Breast epithelium (tissue), 4 donors: ENCODE results near the gene AMZ1. TPM values are rescaled to one million over a fixed set of nuclear protein-coding genes. Genes with fewer than 3 reads are reported as not detected.
"Not testable (repeated sequence)": the region's sequence is repeated elsewhere in the genome, so short reads cannot be mapped to it uniquely, and the experiment has no call there.

ENCODE experiments used
- DNase-seq, 2 donors: peaks; one replicate each; pipeline ENCODE4 v3.0.0-alpha.2; 2019; ENCODE audit warnings: low spot score in 2 of 2
- H3K27ac ChIP-seq, 2 donors: fragments of 200-600 bp; sonication (generic) in 1 of 2; one replicate each; pipeline ENCODE4 v1.5.1; 2016 to 2019; ENCODE audit warnings: mild to moderate bottlenecking in 1 of 2
- H3K27me3 ChIP-seq, 2 donors: fragments of 200-600 bp; sonication (generic) in 1 of 2; one replicate each; pipeline versions ENCODE4 v1.5.1 to v1.6.0; 2017 to 2019; ENCODE audit warnings: control low read depth in 1 of 2, mild to moderate bottlenecking in 1 of 2
- H3K36me3 ChIP-seq: fragments of 200-600 bp; one replicate; pipeline ENCODE4 v1.5.1; 2019
- H3K4me1 ChIP-seq, 2 donors: fragments of 200-600 bp; sonication (generic); one replicate each; pipeline ENCODE4 v1.5.1; 2016 to 2019; ENCODE audit warnings: control low read depth in 1 of 2
- H3K4me3 ChIP-seq, 3 donors: fragments of 200-600 bp; sonication (generic); 1 replicate in 2 of 3; 2 replicates in 1 of 3; pipeline ENCODE4 v1.5.1; 2016 to 2019; ENCODE audit warnings: mild to moderate bottlenecking in 3 of 3, moderate library complexity in 2 of 3
- H3K9me3 ChIP-seq, 2 donors: fragments of 200-600 bp; sonication (generic) in 1 of 2; one replicate each; pipeline ENCODE4 v1.5.1; 2016 to 2019; ENCODE audit warnings: control low read depth in 1 of 2
- POLR2A ChIP-seq: fragments of 450-650 bp; IDR thresholded peaks from one replicate; pipeline ENCODE4 v1.6.1; 2016; ENCODE audit warnings: antibody characterized with exemption, mild to moderate bottlenecking, moderate library complexity
- POLR2AphosphoS5 ChIP-seq, 3 donors: sonication (generic); formaldehyde crosslinking; IDR thresholded peaks; one replicate each; pipeline ENCODE4 v1.6.1; 2017; ENCODE audit warnings: antibody characterized with exemption in 3 of 3
- intact Hi-C: fragments of 100-400 bp; cut with DNase I; formaldehyde crosslinking; loops from one replicate; pipeline ENCODE4 v1.15.1; 2023; ENCODE audit warnings: low total_unique reads
- total RNA-seq, 3 donors: library from RNA; depleted of rRNA; stranded (reverse); fragments of >200 nt; gene quantifications; one replicate each; pipeline ENCODE4 v1.1.0, GENCODE V29; 2016
- TF ChIP-seq, protein P1 (sequence below), 3 donors: fragments of 450-650 bp; IDR thresholded peaks; one replicate each; pipeline ENCODE4 v1.5.1; 2016 to 2017; ENCODE audit warnings: antibody characterized with exemption in 3 of 3, mild to moderate bottlenecking in 3 of 3, moderate library complexity in 3 of 3

Gene AMZ1
- total RNA-seq, 3 donors from 2014 or later: 0.16 to 0.88 (median 0.33) TPM

DNA sequence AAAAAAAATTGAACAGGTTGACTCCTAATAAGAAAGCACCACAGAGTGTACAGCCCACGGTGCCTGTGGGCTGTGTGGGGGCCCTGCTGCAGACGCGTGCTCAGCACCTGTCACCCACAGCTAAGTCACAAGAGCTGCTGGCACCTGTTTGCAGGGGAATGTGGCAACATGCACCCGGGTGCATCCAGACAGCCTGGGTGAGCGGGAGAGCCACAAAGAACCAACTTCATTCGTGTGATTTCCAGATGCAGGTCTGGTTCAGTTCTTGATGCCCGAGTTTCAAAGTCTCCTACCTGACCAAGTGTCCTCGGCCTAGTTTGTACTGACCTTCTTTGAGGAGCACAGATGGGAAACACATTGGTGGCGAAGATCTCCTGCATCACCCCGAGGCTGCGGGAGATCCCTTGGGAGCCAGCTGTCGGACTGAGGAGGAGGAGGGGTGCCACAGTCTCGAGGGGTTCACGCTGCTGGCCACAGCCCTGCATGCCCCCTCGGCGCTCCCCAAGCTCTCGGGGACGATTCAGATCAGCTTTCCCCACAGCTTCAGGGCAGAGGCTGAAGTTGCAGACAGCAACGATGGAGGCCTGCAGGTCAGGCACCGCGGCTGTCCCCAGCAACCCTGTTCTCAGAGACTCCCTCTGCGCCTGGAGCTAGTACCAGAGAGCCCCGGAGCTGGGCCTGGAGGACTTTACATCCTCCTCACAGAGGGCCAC lies 35.3 kb downstream of the AMZ1 start:
- Histone ChIP-seq H3K4me1 (no peaks in the 10 kb centered on the region), H3K9me3 (no peaks in the 10 kb centered on the region), H3K27ac (no peak overlapping the region), H3K27me3 (no peaks in the 10 kb centered on the region), H3K4me3 (no peak overlapping the region), H3K36me3 (no peaks in the 10 kb centered on the region)
- TF ChIP-seq, protein P1, sequence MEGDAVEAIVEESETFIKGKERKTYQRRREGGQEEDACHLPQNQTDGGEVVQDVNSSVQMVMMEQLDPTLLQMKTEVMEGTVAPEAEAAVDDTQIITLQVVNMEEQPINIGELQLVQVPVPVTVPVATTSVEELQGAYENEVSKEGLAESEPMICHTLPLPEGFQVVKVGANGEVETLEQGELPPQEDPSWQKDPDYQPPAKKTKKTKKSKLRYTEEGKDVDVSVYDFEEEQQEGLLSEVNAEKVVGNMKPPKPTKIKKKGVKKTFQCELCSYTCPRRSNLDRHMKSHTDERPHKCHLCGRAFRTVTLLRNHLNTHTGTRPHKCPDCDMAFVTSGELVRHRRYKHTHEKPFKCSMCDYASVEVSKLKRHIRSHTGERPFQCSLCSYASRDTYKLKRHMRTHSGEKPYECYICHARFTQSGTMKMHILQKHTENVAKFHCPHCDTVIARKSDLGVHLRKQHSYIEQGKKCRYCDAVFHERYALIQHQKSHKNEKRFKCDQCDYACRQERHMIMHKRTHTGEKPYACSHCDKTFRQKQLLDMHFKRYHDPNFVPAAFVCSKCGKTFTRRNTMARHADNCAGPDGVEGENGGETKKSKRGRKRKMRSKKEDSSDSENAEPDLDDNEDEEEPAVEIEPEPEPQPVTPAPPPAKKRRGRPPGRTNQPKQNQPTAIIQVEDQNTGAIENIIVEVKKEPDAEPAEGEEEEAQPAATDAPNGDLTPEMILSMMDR (IDR thresholded peaks at IDR 0.05): no peak
- TF ChIP-seq POLR2A (no peak), POLR2AphosphoS5 (IDR thresholded peaks at IDR 0.05) (no peak)
- DNase-seq: no peak
- intact Hi-C loops: no loop called here

DNA sequence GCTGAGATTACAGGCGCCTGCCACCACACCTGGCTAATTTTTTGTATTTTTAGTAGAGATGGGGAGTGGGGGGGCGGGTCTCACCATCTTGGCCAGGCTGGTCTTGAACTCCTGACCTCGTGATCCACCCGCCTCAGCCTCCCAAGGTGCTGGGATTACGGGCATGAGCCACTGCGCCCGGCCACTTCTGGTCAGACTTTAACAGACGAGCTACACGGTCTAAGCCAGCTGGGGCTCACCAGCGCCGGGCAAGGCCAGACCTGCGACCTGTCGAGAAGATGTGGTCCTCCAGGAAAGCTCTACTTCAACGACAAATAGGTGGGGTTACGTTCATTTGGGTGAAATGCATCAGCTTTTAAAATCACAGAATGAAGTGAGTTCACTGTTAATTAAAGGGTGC lies 36.0 kb downstream of the AMZ1 start:
- H3K27me3 ChIP-seq, H3K4me1 ChIP-seq, H3K4me3 ChIP-seq, intact Hi-C loops, H3K36me3 ChIP-seq, H3K9me3 ChIP-seq, H3K27ac ChIP-seq: not testable (repeated sequence)
- DNase-seq: peak in 1 of 2 donors; percentile 40

DNA sequence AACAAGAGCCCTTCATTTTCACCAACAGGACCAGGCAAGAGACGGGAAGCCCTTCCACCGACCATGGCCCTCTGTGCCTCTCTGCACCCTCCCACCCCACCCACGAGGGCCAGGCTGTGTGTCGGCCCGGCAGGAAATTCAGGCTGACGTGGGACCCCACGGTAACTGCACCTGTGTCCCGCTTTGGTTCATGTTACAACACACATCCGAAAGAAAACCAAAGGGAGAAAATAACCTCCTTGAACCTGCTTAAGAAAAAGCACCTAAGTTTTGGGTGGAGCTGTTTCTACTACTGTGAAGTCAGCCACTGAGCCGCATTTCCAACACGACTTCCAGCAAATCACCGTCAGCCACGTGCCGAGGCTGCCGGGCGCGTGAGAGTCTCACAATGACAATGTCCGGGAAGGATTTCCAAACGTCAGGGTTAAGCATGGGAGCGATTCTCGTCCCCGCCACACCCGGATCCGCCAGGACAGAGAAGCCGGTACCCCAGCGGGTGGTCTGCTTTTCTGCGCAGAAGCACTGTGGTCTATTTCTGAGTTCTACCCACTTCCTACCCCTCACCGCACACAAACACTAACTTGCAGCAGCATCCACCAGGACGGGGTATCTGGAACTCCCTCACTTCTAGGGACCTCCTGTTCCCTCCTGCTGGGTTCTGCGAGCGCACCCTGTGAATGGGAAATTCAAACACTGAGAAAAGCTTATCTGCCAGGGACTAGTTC lies 36.6 kb downstream of the AMZ1 start:
- no peaks in the 10 kb centered on the region for H3K27me3 ChIP-seq
- no peaks in the 10 kb centered on the region for H3K9me3 ChIP-seq
- no peak overlapping the region for H3K27ac ChIP-seq
- no peaks in the 10 kb centered on the region for H3K36me3 ChIP-seq
- no peaks in the 10 kb centered on the region for H3K4me1 ChIP-seq
- H3K4me3 ChIP-seq: no peak overlapping the region
- TF ChIP-seq POLR2AphosphoS5 (IDR thresholded peaks at IDR 0.05): no peak
- TF ChIP-seq POLR2A: no peak
- TF ChIP-seq, protein P1 (IDR thresholded peaks at IDR 0.05): no peak
- intact Hi-C loops: no loop called here
- DNase-seq: peak in 1 of 2 donors; percentile 37

DNA sequence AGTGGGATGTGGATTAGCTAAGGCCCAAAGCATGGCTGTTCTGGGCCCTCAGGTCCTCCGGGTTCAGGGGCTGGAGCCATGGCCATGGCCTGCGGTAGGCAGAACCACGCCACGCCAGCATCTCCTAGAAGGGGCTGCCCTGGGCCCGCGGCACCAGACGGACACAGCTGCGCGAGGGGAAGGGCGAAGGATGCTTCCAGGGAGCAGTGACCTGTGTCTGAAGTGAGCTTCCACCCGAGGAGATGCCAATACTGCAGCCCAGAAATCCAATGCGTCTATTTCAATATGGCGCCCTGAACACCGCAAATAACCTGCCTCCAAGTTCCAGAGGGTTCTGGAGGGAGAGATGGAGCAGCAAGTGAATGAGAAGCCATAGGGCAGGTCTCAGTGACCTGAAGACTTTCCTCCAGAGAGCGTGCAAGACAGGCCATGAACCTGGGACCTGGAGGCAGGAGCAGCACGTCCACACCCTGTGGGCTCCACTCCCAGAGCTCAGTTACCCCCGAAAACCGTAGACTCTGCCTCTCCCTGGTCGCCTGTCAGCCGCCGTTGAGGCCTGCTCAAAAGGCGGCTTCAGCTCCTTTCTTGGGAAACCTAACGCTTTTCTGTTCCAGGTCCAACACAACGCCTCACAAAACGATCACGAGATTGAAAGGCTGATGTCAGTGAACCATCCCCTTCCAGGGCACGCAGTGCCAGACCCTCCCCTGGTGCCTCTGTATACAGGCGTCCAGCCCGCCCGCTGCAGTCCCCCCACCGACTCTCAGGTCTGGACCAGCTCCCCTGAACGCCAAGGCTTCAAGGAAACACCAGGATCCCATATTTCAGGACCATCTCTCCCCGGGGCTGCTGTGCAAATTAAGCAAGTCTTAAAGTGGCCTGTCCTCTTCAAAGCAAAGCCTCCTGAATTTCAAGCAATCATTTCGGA lies 37.4 kb downstream of the AMZ1 start:
- no peak for TF ChIP-seq POLR2A
- Histone ChIP-seq H3K4me1 (no peaks in the 10 kb centered on the region), H3K36me3 (no peaks in the 10 kb centered on the region), H3K27ac (no peak overlapping the region), H3K27me3 (no peaks in the 10 kb centered on the region), H3K4me3 (no peak overlapping the region), H3K9me3 (no peaks in the 10 kb centered on the region)
- DNase-seq: peak in 1 of 2 donors; percentile 39
- intact Hi-C loops: no loop called here

DNA sequence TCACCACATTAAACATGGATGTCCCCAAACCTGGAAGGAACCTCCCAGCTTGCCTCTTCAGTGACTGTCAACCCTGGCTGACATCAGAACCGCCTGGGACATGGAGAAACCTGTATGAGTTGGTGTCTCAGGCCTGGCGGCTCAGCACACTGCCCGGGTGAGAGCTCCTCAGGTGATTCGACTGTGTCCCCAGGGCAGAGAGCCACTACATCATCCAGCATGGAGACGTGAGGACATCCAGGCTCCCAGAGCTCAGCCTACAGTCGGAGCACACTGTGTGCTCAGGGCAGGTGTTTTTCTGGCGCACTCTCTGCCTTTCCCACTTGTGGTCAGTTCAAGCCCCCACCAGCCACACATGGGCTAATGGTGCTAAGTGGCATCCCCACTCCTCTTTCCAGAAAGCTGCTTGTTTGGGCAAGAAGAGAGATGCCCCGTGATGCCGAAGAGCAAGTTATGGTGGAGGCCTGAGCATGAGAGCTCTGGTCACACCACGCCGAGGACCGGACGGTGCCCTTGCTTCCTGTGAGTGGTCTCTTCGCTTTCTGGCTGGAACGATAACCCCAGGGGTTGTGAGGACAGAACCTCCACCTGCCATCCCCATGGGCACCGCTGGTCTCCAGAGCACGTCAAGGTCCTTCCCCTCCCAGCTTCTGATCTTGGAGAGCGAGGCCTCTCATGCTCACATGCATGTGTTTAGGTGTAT lies 38.5 kb downstream of the AMZ1 start:
- Histone ChIP-seq H3K4me1 (no peaks in the 10 kb centered on the region), H3K4me3 (no peak overlapping the region), H3K36me3 (no peaks in the 10 kb centered on the region), H3K27ac (no peak overlapping the region), H3K27me3 (no peaks in the 10 kb centered on the region), H3K9me3 (no peaks in the 10 kb centered on the region)
- intact Hi-C loops: no loop called here
- TF ChIP-seq, protein P1 (IDR thresholded peaks at IDR 0.05): no peak
- no peak for TF ChIP-seq POLR2AphosphoS5 (IDR thresholded peaks at IDR 0.05)
- DNase-seq: peak in 1 of 2 donors; percentile 43

DNA sequence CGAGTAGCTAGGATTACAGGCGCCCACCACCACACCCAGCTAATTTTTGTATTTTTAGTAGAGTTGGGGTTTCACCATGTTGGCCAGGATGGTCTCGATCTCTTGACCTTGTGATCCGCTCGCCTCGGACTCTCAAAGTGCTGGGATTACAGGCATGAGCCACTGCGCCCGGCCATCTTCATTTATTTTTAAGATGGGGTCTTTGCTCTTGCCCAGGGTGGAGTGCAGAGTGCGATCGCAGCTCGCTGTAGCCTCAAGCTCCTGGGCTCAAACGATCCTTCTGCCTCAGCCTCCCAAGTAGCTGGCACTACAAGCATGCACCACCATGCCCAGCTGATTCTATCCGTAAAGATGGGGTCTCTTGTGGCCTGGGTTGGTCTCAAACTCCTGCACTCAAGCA lies 39.2 kb downstream of the AMZ1 start:
- intact Hi-C loops, H3K27me3 ChIP-seq, H3K4me1 ChIP-seq, H3K9me3 ChIP-seq, H3K27ac ChIP-seq, DNase-seq, H3K4me3 ChIP-seq, H3K36me3 ChIP-seq: not testable (repeated sequence)
